Ureter (tissue), 1 donor: ENCODE data around the gene DKK3. TPM values are rescaled to one million over a fixed set of nuclear protein-coding genes. Genes with fewer than 3 reads are reported as not detected.

Source experiments
- DNase-seq: peaks from one replicate; pipeline ENCODE4 v3.0.0-alpha.2; 2020; ENCODE audit warnings: low spot score
- total RNA-seq: library from RNA; stranded (reverse); gene quantifications from one replicate; pipeline ENCODE4 v1.2.4, GENCODE V29; 2023
- donor health status: DM: yes; HTN: yes; CAD: no.

The DKK3 gene
- total RNA-seq, 1 donor from 2014 or later, result 74.6 TPM

- no peak for DNase-seq
Observed at GRCh38 chr11:11982975-11983374, 25.5 kb downstream of the DKK3 start.

GRCh38 chr11:11982461-11982860 lies 26.0 kb downstream of the DKK3 start:
- DNase-seq, result no peak

- DNase-seq, result no peak
Observed at GRCh38 chr11:11981840-11982239, 26.6 kb downstream of the DKK3 start.

GRCh38 chr11:11981364-11981763 lies 27.1 kb downstream of the DKK3 start:
- DNase-seq, result no peak

GRCh38 chr11:11980841-11981308 lies 27.6 kb downstream of the DKK3 start:
- DNase-seq, result no peak

- DNase-seq, result no peak
Observed at GRCh38 chr11:11980200-11980599, 28.2 kb downstream of the DKK3 start.

GRCh38 chr11:11979488-11980117 lies 28.8 kb downstream of the DKK3 start:
- DNase-seq, result no peak

- no peak for DNase-seq
Observed at GRCh38 chr11:11978792-11979487, 29.5 kb downstream of the DKK3 start.

- DNase-seq, result no peak
Observed at GRCh38 chr11:11978098-11978637, 30.3 kb downstream of the DKK3 start.

- DNase-seq, result peak; percentile 79
Observed at GRCh38 chr11:11977206-11977938, 31.1 kb downstream of the DKK3 start.

- DNase-seq, result no peak
Observed at GRCh38 chr11:11976481-11977127, 31.8 kb downstream of the DKK3 start.

GRCh38 chr11:11975201-11976092 lies 33.0 kb downstream of the DKK3 start:
- DNase-seq, result no peak

GRCh38 chr11:11973866-11974265 lies 34.6 kb downstream of the DKK3 start:
- no peak for DNase-seq

GRCh38 chr11:11973361-11973800 lies 35.0 kb downstream of the DKK3 start:
- peak; percentile 79 for DNase-seq

GRCh38 chr11:11972730-11973341 lies 35.6 kb downstream of the DKK3 start:
- no peak for DNase-seq

- DNase-seq, result no peak
Observed at GRCh38 chr11:11971906-11972547, 36.4 kb downstream of the DKK3 start.

GRCh38 chr11:11970556-11970955 lies 37.9 kb downstream of the DKK3 start:
- no peak for DNase-seq

- no peak for DNase-seq
Observed at GRCh38 chr11:11969380-11970215, 38.8 kb downstream of the DKK3 start.
